ENCODE results near the gene CDH4. TPM values are rescaled to one million over a fixed set of nuclear protein-coding genes. Genes with fewer than 3 reads are reported as not detected.

Gene CDH4
- total RNA-seq, 4 donors from 2014 or later, result 0.71 to 4.2 (median 2.9) TPM

- TF ChIP-seq CTCF (IDR thresholded peaks at IDR 0.05), result no peak
- no peak for TF ChIP-seq POLR2A (IDR thresholded peaks at IDR 0.05)
- H3K4me3 ChIP-seq (ENCODE audit: low read depth, poor library complexity, severe bottlenecking), result no peak overlapping the region
- no peak for DNase-seq (ENCODE audit: low spot score in 2 of 2)
- intact Hi-C loops (cut with DNase I; ENCODE audit: low total_unique reads), result no loop called here
- 92 to 94% methylated on average over 15 of the region's 15 CpGs for WGBS, 2 donors
Observed at GRCh38 chr20:61861858-61862257, 609.8 kb downstream of the CDH4 start.

GRCh38 chr20:61862881-61863280 is 610.8 kb downstream of the CDH4 start:
- WGBS, 2 donors, result 71 to 84% methylated on average over 13 of the region's 13 CpGs
- H3K4me3 ChIP-seq (ENCODE audit: low read depth, poor library complexity, severe bottlenecking), result no peak overlapping the region
- intact Hi-C loops (cut with DNase I; ENCODE audit: low total_unique reads), result no loop called here
- no peak for DNase-seq (ENCODE audit: low spot score in 2 of 2)
- TF ChIP-seq POLR2A (IDR thresholded peaks at IDR 0.05), result no peak
- no peak for TF ChIP-seq CTCF (IDR thresholded peaks at IDR 0.05)

GRCh38 chr20:61864481-61864880 is 612.4 kb downstream of the CDH4 start:
- DNase-seq (ENCODE audit: low spot score in 2 of 2), result no peak
- H3K4me3 ChIP-seq (ENCODE audit: low read depth, poor library complexity, severe bottlenecking), result no peak overlapping the region
- intact Hi-C loops (cut with DNase I; ENCODE audit: low total_unique reads), result no loop called here
- WGBS, 2 donors, result 81 to 86% methylated on average over 3 to 12 of the region's 12 CpGs
- no peak for TF ChIP-seq CTCF (IDR thresholded peaks at IDR 0.05)
- no peak for TF ChIP-seq POLR2A (IDR thresholded peaks at IDR 0.05)

GRCh38 chr20:61865353-61865752 is 613.3 kb downstream of the CDH4 start:
- intact Hi-C loops (cut with DNase I; ENCODE audit: low total_unique reads), result no loop called here
- 82 to 88% methylated on average over 1 of the region's 1 CpG for WGBS, 2 donors
- H3K4me3 ChIP-seq (ENCODE audit: low read depth, poor library complexity, severe bottlenecking), result no peak overlapping the region
- DNase-seq (ENCODE audit: low spot score in 2 of 2), result no peak
- TF ChIP-seq POLR2A (IDR thresholded peaks at IDR 0.05) (no peak), CTCF (IDR thresholded peaks at IDR 0.05) (no peak)

GRCh38 chr20:61866165-61866564 is 614.1 kb downstream of the CDH4 start:
- TF ChIP-seq CTCF (IDR thresholded peaks at IDR 0.05), result no peak
- no peak for TF ChIP-seq POLR2A (IDR thresholded peaks at IDR 0.05)
- intact Hi-C loops (cut with DNase I; ENCODE audit: low total_unique reads), result no loop called here
- 60 to 75% methylated on average over 5 of the region's 5 CpGs for WGBS, 2 donors
- no peak for DNase-seq (ENCODE audit: low spot score in 2 of 2)
- no peak overlapping the region for H3K4me3 ChIP-seq (ENCODE audit: low read depth, poor library complexity, severe bottlenecking)

GRCh38 chr20:61868006-61868405 is 615.9 kb downstream of the CDH4 start:
- H3K4me3 ChIP-seq (ENCODE audit: low read depth, poor library complexity, severe bottlenecking), result no peak overlapping the region
- TF ChIP-seq CTCF (IDR thresholded peaks at IDR 0.05), result no peak
- TF ChIP-seq POLR2A (IDR thresholded peaks at IDR 0.05), result no peak
- intact Hi-C loops (cut with DNase I; ENCODE audit: low total_unique reads), result no loop called here
- 81 to 83% methylated on average over 13 of the region's 13 CpGs for WGBS, 2 donors
- no peak for DNase-seq (ENCODE audit: low spot score in 2 of 2)
